K562 (cell line): ENCODE measurements around the gene USF2. TPM values are rescaled to one million over a fixed set of nuclear protein-coding genes. Genes with fewer than 3 reads are reported as not detected.

Experiments used
- ATAC-seq: fragments of 200-7000 bp; cut with Tn5 transposase; 3 replicates; pipeline ENCODE4 v1.9.1; 2020; ENCODE audit warnings: moderate library complexity
- BruUV-seq: library from RNA; stranded (reverse); fragments of 400-500 nt; replicated peaks from 2 replicates; lab custom pipeline; 2021; lab: Mats Ljungman, UMichigan
- CTCF ChIA-PET: fragments of 300-600 bp; formaldehyde crosslinking; extraction: SDS; loops from one replicate; lab custom pipeline; 2021; ENCODE audit warnings: low intra/inter-chr PET ratio; lab: Yijun Ruan, JAX
- POLR2A ChIA-PET: fragments of 300-600, 350-650 bp; sonication (Branson Sonifier 250); formaldehyde crosslinking; extraction: SDS; loops from one replicate; lab custom pipeline; 2021; ENCODE audit warnings: antibody characterized with exemption, inconsistent platforms; lab: Yijun Ruan, JAX
- DNase-seq, 4 experiments: peaks; one replicate each; pipeline versions ENCODE4 v3.0.0 to v3.0.0-alpha.2; 2011 to 2018; ENCODE audit warnings: low spot score in 3 of 4, mixed read lengths in 3 of 4; ENCODE audit errors: extremely low read depth in 1 of 4
- FAIRE-seq: peaks from 2 replicates; lab custom pipeline; 2011; peaks lifted over from hg19 to GRCh38; lab: Jason Lieb, UNC
- H2AFZ ChIP-seq: 2 replicates; pipeline ENCODE4 v1.6.0; 2011; ENCODE audit warnings: low read depth, low read length, control low read depth, inconsistent platforms
- H3K27ac ChIP-seq: fragments of 200-600 bp; 3 replicates; pipeline ENCODE4 v1.8.0; 2011; ENCODE audit warnings: low read depth, mild to moderate bottlenecking, control low read depth, inconsistent platforms, low read length, moderate library complexity, mixed read lengths; ENCODE audit errors: extremely low read depth
- H3K27me3 ChIP-seq, 2 experiments: fragments of 300-600 bp in 1 of 2; 2 replicates in 1 of 2; 3 replicates in 1 of 2; pipeline versions ENCODE4 v1.6.0 to v1.8.0; 2011; ENCODE audit warnings: inconsistent platforms in 2 of 2, low read length in 2 of 2, mild to moderate bottlenecking in 1 of 2, mixed read lengths in 1 of 2, moderate library complexity in 1 of 2; ENCODE audit not compliant: control insufficient read depth in 2 of 2, insufficient read depth in 2 of 2
- H3K36me3 ChIP-seq: fragments of 300-600 bp; 3 replicates; pipeline ENCODE4 v1.8.0; 2011; ENCODE audit warnings: mild to moderate bottlenecking, low read length, inconsistent platforms; ENCODE audit not compliant: control insufficient read depth, insufficient read depth
- H3K4me1 ChIP-seq, 2 experiments: fragments of 200-600 bp in 1 of 2; replicated peaks in 1 of 2; 2 replicates in 1 of 2; 3 replicates in 1 of 2; pipeline versions ENCODE4 v1.5.1 to v1.8.0; 2011; ENCODE audit warnings: inconsistent platforms in 2 of 2, low read length in 2 of 2, mild to moderate bottlenecking in 1 of 2, mixed read lengths in 1 of 2, moderate library complexity in 1 of 2; ENCODE audit not compliant: control insufficient read depth in 2 of 2, insufficient read depth in 2 of 2
- H3K4me2 ChIP-seq: 2 replicates; pipeline ENCODE4 v1.6.1; 2011; ENCODE audit warnings: low read length, control low read depth, inconsistent platforms, mixed read lengths; ENCODE audit not compliant: insufficient read depth
- H3K4me3 ChIP-seq: fragments of 200-600 bp; sonication (generic), shearing (Covaris generic); 2 replicates; pipeline ENCODE4 v1.5.1; 2016; ENCODE audit warnings: control low read depth, inconsistent platforms
- H3K79me2 ChIP-seq: fragments of 200-600 bp; 3 replicates; pipeline ENCODE4 v1.8.0; 2011; ENCODE audit warnings: low read length, inconsistent platforms; ENCODE audit not compliant: control insufficient read depth, insufficient read depth
- H3K9ac ChIP-seq, 2 experiments: 2 replicates each; pipeline versions ENCODE4 v1.6.0 to v1.6.1; 2011; ENCODE audit warnings: low read depth in 2 of 2, low read length in 2 of 2, control low read depth in 1 of 2, inconsistent platforms in 1 of 2, mild to moderate bottlenecking in 1 of 2, mixed read lengths in 1 of 2; ENCODE audit not compliant: insufficient read depth in 1 of 2
- H3K9me1 ChIP-seq: one replicate; pipeline ENCODE4 v1.6.0; 2011; ENCODE audit warnings: inconsistent platforms, mild to moderate bottlenecking, low read length, moderate library complexity; ENCODE audit not compliant: control insufficient read depth, insufficient read depth
- H3K9me3 ChIP-seq: replicated peaks from 2 replicates; pipeline ENCODE4 v1.5.1; 2011; ENCODE audit warnings: low read depth, low read length, inconsistent platforms; ENCODE audit not compliant: control insufficient read depth, insufficient read depth
- H4K20me1 ChIP-seq: replicated peaks from 2 replicates; pipeline ENCODE4 v1.6.1; 2011; ENCODE audit warnings: low read length, inconsistent platforms, mixed read lengths; ENCODE audit not compliant: control insufficient read depth, insufficient read depth
- NCOA2 ChIP-seq, 2 experiments: fragments of 450-650 bp; IDR thresholded peaks; 2 replicates each; pipeline ENCODE4 v1.6.1; 2018; ENCODE audit warnings: mild to moderate bottlenecking in 2 of 2, moderate library complexity in 1 of 2; ENCODE audit not compliant: partially characterized antibody in 2 of 2
- NR2C1 ChIP-seq, 2 experiments: fragments of 450-650 bp; IDR thresholded peaks; 2 replicates each; pipeline ENCODE4 v1.6.1; 2017; ENCODE audit warnings: mild to moderate bottlenecking in 2 of 2, antibody characterized with exemption in 1 of 2, inconsistent platforms in 1 of 2, missing compliant biosample characterization in 1 of 2, missing genetic modification characterization in 1 of 2
- SIRT6 ChIP-seq: IDR thresholded peaks from one replicate; pipeline ENCODE4 v1.6.1; 2012; ENCODE audit warnings: low read depth, mild to moderate bottlenecking, control low read depth, inconsistent platforms, low read length, moderate library complexity
- ZC3H4 ChIP-seq: sonication (generic); formaldehyde crosslinking; IDR thresholded peaks from 2 replicates; pipeline ENCODE4 v1.9.0; 2021; ENCODE audit warnings: missing genetic modification reagents, borderline replicate concordance
- ZHX1 ChIP-seq: fragments of 150-350 bp; conservative IDR thresholded peaks from 2 replicates; pipeline ENCODE4 v1.6.1; 2014; ENCODE audit warnings: low read length
- ZNF436 ChIP-seq: fragments of 250-450, 450-650 bp; sonication (Bioruptor Pico); formaldehyde crosslinking; IDR thresholded peaks from 2 replicates; pipeline ENCODE4 v1.7.0; 2020; ENCODE audit warnings: mild to moderate bottlenecking
- WGBS: fragments of 100-300 bp; shearing (Covaris generic); methylation state at CpG from one replicate; pipeline ENCODE4 v1.1.6; 2016; ENCODE audit warnings: low coverage, mixed read lengths; ENCODE audit not compliant: insufficient coverage; ENCODE audit errors: missing lambda C conversion rate; 5-methylcytosine and 5-hydroxymethylcytosine counted together
- in situ Hi-C: fragments of 300-500 bp; cut with MboI; formaldehyde crosslinking; loops from 4 replicates; pipeline ENCODE4 v1.15.0; 2018; ENCODE audit warnings: inconsistent platforms, mixed read lengths
- intact Hi-C: fragments of 100-400 bp; cut with micrococcal nuclease; formaldehyde crosslinking; loops from 2 replicates; pipeline ENCODE4 v1.14.2; 2022
- polyA plus RNA-seq, 8 experiments: library from polyadenylated mRNA; depleted of rRNA in 4 of 8; stranded (reverse) in 5 of 8; unstranded in 3 of 8; fragments of >200 nt; fragmentation: Nextera tagmentation in 2 of 8; fragmentation: Illumina TruSeq in 1 of 8; extraction: Ambion mirVana in 2 of 8; extraction: Trizol in 1 of 8; gene quantifications; 2 replicates each; pipeline versions ENCODE4 v1.2.1 to v1.2.3, GENCODE V29; 2011 to 2014; ENCODE audit warnings: inconsistent platforms in 1 of 8, missing spikeins in 1 of 8
- total RNA-seq, 7 experiments: library from RNA; depleted of rRNA in 6 of 7; stranded (reverse); fragments of >200 nt in 6 of 7; fragmentation: Illumina TruSeq in 2 of 7; extraction: Trizol in 2 of 7; gene quantifications; 2 replicates each; pipeline versions ENCODE4 v1.2.1 to v1.2.3, GENCODE V29; 2011 to 2021; ENCODE audit warnings: low replicate concordance in 1 of 7
- TF ChIP-seq, protein P1 (sequence below): sonication (generic); formaldehyde crosslinking; IDR thresholded peaks from 2 replicates; pipeline ENCODE4 v1.8.1; 2023; ENCODE audit warnings: mild to moderate bottlenecking, missing genetic modification reagents
- TF ChIP-seq, protein P2 (sequence below): fragments of 450-650 bp; formaldehyde crosslinking; IDR thresholded peaks from 2 replicates; pipeline ENCODE4 v1.4.0; 2022; ENCODE audit warnings: missing genetic modification characterization
- TF ChIP-seq, protein P3 (sequence below): fragments of 250-450 bp; sonication (Bioruptor Pico); IDR thresholded peaks from 2 replicates; pipeline ENCODE4 v1.5.0; 2021

USF2 gene
- total and polyA plus RNA-seq, 9 of the 15 experiments (the other 6 are each of a cell fraction or from before 2014, with no cell fraction given), result 0.27 to 93.7 (median 58.4) TPM

- TF ChIP-seq, protein P1, sequence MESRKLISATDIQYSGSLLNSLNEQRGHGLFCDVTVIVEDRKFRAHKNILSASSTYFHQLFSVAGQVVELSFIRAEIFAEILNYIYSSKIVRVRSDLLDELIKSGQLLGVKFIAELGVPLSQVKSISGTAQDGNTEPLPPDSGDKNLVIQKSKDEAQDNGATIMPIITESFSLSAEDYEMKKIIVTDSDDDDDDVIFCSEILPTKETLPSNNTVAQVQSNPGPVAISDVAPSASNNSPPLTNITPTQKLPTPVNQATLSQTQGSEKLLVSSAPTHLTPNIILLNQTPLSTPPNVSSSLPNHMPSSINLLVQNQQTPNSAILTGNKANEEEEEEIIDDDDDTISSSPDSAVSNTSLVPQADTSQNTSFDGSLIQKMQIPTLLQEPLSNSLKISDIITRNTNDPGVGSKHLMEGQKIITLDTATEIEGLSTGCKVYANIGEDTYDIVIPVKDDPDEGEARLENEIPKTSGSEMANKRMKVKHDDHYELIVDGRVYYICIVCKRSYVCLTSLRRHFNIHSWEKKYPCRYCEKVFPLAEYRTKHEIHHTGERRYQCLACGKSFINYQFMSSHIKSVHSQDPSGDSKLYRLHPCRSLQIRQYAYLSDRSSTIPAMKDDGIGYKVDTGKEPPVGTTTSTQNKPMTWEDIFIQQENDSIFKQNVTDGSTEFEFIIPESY (CRISPR knock-in tag), result peak; percentile 72
- no peak for TF ChIP-seq SIRT6
Observed at GRCh38 chr19:35278578-35279284, 10.0 kb downstream of the USF2 start (continued).

GRCh38 chr19:35279374-35279773 lies 10.6 kb downstream of the USF2 start:
- 88% methylated on average over 10 of the region's 11 CpGs for WGBS
- Histone ChIP-seq H3K4me1 (peaks cover 11 to 46% of the 10 kb centered on the region in 2 experiments; a peak in 4 of 5 replicates), H3K9me1 (no peaks in the 10 kb centered on the region), H3K9ac (no peak overlapping the region), H3K27me3 (no peaks in the 10 kb centered on the region), H3K27ac (no peak overlapping the region), H3K4me2 (no peak overlapping the region), H3K9me3 (no peaks in the 10 kb centered on the region), H3K4me3 (no peak overlapping the region), H3K79me2 (no peaks in the 10 kb centered on the region), H4K20me1 (no peaks in the 10 kb centered on the region; the same call in 1 of the 2 replicates), H2AFZ (no peak overlapping the region), H3K36me3 (peaks cover 32% of the 10 kb centered on the region; the same call in 1 of the 3 replicates)
- DNase-seq (no peak), FAIRE-seq (no peak), ATAC-seq (no peak)
- intact Hi-C loops (no loop called here), in situ Hi-C loops (loop anchor here (10.0 kb wide), 2 partner anchors 55 to 185 kb away; no protein-coding TSS in a partner anchor)
- BruUV-seq, result TSS peak; percentile 68
- CTCF ChIA-PET, result no interaction called here
- POLR2A ChIA-PET, result interaction anchor here (0.9 to 1.9 kb wide), 6 partner anchors 8 to 207 kb away, joined by 3 to 7 read pairs (median 3); no protein-coding TSS in a partner anchor
- TF ChIP-seq, protein P2, sequence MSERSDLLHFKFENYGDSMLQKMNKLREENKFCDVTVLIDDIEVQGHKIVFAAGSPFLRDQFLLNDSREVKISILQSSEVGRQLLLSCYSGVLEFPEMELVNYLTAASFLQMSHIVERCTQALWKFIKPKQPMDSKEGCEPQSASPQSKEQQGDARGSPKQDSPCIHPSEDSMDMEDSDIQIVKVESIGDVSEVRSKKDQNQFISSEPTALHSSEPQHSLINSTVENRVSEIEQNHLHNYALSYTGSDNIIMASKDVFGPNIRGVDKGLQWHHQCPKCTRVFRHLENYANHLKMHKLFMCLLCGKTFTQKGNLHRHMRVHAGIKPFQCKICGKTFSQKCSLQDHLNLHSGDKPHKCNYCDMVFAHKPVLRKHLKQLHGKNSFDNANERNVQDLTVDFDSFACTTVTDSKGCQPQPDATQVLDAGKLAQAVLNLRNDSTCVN, result no peak
- TF ChIP-seq ZNF436 (CRISPR knock-in tag), result no peak
- TF ChIP-seq NR2C1 (IDR thresholded peaks at IDR 0.05), result no peak
- no peak for TF ChIP-seq NR2C1 (tag; IDR thresholded peaks at IDR 0.05)
- TF ChIP-seq, protein P3, sequence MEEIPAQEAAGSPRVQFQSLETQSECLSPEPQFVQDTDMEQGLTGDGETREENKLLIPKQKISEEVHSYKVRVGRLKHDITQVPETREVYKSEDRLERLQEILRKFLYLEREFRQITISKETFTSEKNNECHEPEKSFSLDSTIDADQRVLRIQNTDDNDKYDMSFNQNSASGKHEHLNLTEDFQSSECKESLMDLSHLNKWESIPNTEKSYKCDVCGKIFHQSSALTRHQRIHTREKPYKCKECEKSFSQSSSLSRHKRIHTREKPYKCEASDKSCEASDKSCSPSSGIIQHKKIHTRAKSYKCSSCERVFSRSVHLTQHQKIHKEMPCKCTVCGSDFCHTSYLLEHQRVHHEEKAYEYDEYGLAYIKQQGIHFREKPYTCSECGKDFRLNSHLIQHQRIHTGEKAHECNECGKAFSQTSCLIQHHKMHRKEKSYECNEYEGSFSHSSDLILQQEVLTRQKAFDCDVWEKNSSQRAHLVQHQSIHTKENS (CRISPR knock-in tag), result no peak
- TF ChIP-seq NCOA2 (IDR thresholded peaks at IDR 0.05; ENCODE audit: partially characterized antibody in 2 of 2), result no peak
- TF ChIP-seq ZC3H4 (CRISPR knock-in tag), result no peak
- TF ChIP-seq ZHX1, result no peak
